H1 (cell line): Measurements from ENCODE around the gene ZNF346. TPM values are rescaled to one million over a fixed set of nuclear protein-coding genes. Genes with fewer than 3 reads are reported as not detected.

Source experiments
- ASH2L ChIP-seq: fragments of 200-600, 300-600 bp; sonication (generic); IDR thresholded peaks from one replicate; pipeline ENCODE4 v1.7.1; 2017; ENCODE audit warnings: low read length
- ATF3 ChIP-seq: IDR thresholded peaks from 2 replicates; pipeline ENCODE4 v1.6.1; 2011; ENCODE audit warnings: low read depth, mild to moderate bottlenecking, low read length; ENCODE audit not compliant: insufficient read depth
- CHD7 ChIP-seq: fragments of 300-600 bp; sonication (generic); IDR thresholded peaks from 2 replicates; pipeline ENCODE4 v1.7.1; 2012; ENCODE audit warnings: low read length, moderate library complexity, mild to moderate bottlenecking, inconsistent platforms; ENCODE audit not compliant: insufficient replicate concordance
- CREB1 ChIP-seq: IDR thresholded peaks from 2 replicates; pipeline ENCODE4 v1.6.1; 2012; ENCODE audit warnings: inconsistent platforms
- EP300 ChIP-seq, 2 experiments: IDR thresholded peaks; 1 replicate in 1 of 2; 2 replicates in 1 of 2; pipeline ENCODE4 v1.6.1; 2011 to 2012; ENCODE audit warnings: low read depth in 2 of 2, low read length in 2 of 2, mild to moderate bottlenecking in 2 of 2, borderline replicate concordance in 1 of 2, inconsistent platforms in 1 of 2, moderate library complexity in 1 of 2
- JUN ChIP-seq: IDR thresholded peaks from 2 replicates; pipeline ENCODE4 v1.6.1; 2011; ENCODE audit warnings: low read depth, mild to moderate bottlenecking, improper control_type of control experiment, low read length
- POLR2A ChIP-seq, 2 experiments: IDR thresholded peaks; 1 replicate in 1 of 2; 2 replicates in 1 of 2; pipeline ENCODE4 v1.6.1; 2011; ENCODE audit warnings: low read depth in 2 of 2, low read length in 2 of 2, mild to moderate bottlenecking in 2 of 2; ENCODE audit errors: control extremely low read depth in 1 of 2
- POLR2AphosphoS5 ChIP-seq: IDR thresholded peaks from 2 replicates; pipeline ENCODE4 v1.6.1; 2011; ENCODE audit warnings: low read depth, low read length
- RBBP5 ChIP-seq: IDR thresholded peaks from 2 replicates; pipeline ENCODE4 v1.7.1; 2012; ENCODE audit warnings: low read depth, mild to moderate bottlenecking, inconsistent platforms, low read length, moderate library complexity, borderline replicate concordance
- SIRT6 ChIP-seq: IDR thresholded peaks from one replicate; pipeline ENCODE4 v1.7.1; 2012; ENCODE audit warnings: low read length, inconsistent platforms
- SP1 ChIP-seq: IDR thresholded peaks from 2 replicates; pipeline ENCODE4 v1.6.1; 2011; ENCODE audit warnings: low read depth, low read length
- polyA plus RNA-seq, 7 experiments: library from polyadenylated mRNA; depleted of rRNA in 3 of 7; stranded (reverse) in 5 of 7; unstranded in 2 of 7; fragments of >200 nt in 5 of 7; fragments of 200-250 nt in 2 of 7; gene quantifications; 1 replicate in 5 of 7; 2 replicates in 1 of 7; 4 replicates in 1 of 7; pipeline versions ENCODE4 v1.2.1 to v1.2.3, GENCODE V29; 2011 to 2013; ENCODE audit warnings: missing spikeins in 2 of 7, mixed read lengths in 2 of 7
- total RNA-seq: library from RNA; stranded (reverse); fragmentation: NEBNext Ultra II Directional; extraction: Animal tissue kit (Norgen Biotek cat#: 25700); gene quantifications from 2 replicates; pipeline ENCODE4 v1.2.1, GENCODE V29; 2021

ZNF346 gene
- total and polyA plus RNA-seq, 2 of the 8 experiments (the other 6 are each of a cell fraction or from before 2014, with no cell fraction given): 19.9 to 20.8 TPM

- peak in 1 of 2 experiments; percentile 4; a peak in 1 of 3 replicates for TF ChIP-seq EP300 (IDR thresholded peaks at IDR 0.05; ENCODE audit: borderline replicate concordance in 1 of 2, low read depth in 2 of 2, low read length in 2 of 2)
- TF ChIP-seq ASH2L: no peak
- peak; percentile 63; the same call in 1 of the 2 replicates for TF ChIP-seq RBBP5
- TF ChIP-seq CHD7: no peak
- TF ChIP-seq POLR2AphosphoS5: no peak
- no peak for TF ChIP-seq SP1
- no peak for TF ChIP-seq CREB1
- no peak for TF ChIP-seq JUN
- TF ChIP-seq ATF3: no peak
- peak in 1 of 2 experiments; percentile 66; a peak in 2 of 3 replicates for TF ChIP-seq POLR2A (IDR thresholded peaks at IDR 0.05; ENCODE audit: control extremely low read depth in 1 of 2, low read depth in 2 of 2, low read length in 2 of 2)
- no peak for TF ChIP-seq SIRT6
Measured at GRCh38 chr5:177086654-177087397, 64.3 kb downstream of the ZNF346 start, which contains the start of gene FGFR4 (continued).
